Lower leg skin (tissue), 3 donors: ENCODE data around the gene CAMTA1.

ENCODE experiments used
- CTCF ChIP-seq, 3 donors: fragments of 450-650 bp; IDR thresholded peaks; one replicate each; pipeline ENCODE4 v1.5.1; 2016; ENCODE audit warnings: antibody characterized with exemption in 3 of 3, mild to moderate bottlenecking in 3 of 3, moderate library complexity in 2 of 3
- POLR2A ChIP-seq, 2 donors: fragments of 450-650 bp; IDR thresholded peaks; one replicate each; pipeline ENCODE4 v1.6.1; 2016 to 2017; ENCODE audit warnings: antibody characterized with exemption in 2 of 2, mild to moderate bottlenecking in 1 of 2, moderate library complexity in 1 of 2

GRCh38 chr1:7007902-7008301, 222.6 kb downstream of the CAMTA1 start:
- no peak for TF ChIP-seq CTCF (IDR thresholded peaks at IDR 0.05)
- no peak for TF ChIP-seq POLR2A (IDR thresholded peaks at IDR 0.05)
